OCI-LY7 (cell line): ENCODE measurements around the gene KATNBL1.

ENCODE experiments used
- CTCF ChIP-seq: fragments of 200-600 bp; sonication (generic); conservative IDR thresholded peaks from 2 replicates; pipeline ENCODE4 v1.5.1; 2014; ENCODE audit warnings: mild to moderate bottlenecking, antibody characterized with exemption, low read length, moderate library complexity, mixed read lengths
- EZH2phosphoT487 ChIP-seq: fragments of 200-600 bp; sonication (generic); IDR thresholded peaks from 2 replicates; pipeline ENCODE4 v1.6.1; 2018; ENCODE audit warnings: low read depth, borderline replicate concordance, mild to moderate bottlenecking, mixed run types, antibody characterized with exemption, low read length, moderate library complexity, mixed read lengths

- TF ChIP-seq CTCF (no peak), EZH2phosphoT487 (no peak)
Measured at GRCh38 chr15:34248190-34248589, 38.3 kb upstream of the KATNBL1 start.
